ENCODE data around the gene FAF1.

GRCh38 chr1:50780797-50781196 is 179.3 kb downstream of the FAF1 start:
- no peak for TF ChIP-seq GATA3 (IDR thresholded peaks at IDR 0.05; ENCODE audit: low read depth, low read length)
- TF ChIP-seq GATA2 (IDR thresholded peaks at IDR 0.05; ENCODE audit: low read depth, low read length) = no peak

All from SH-SY5Y (cell line).